HG03378 (cell line): ENCODE data around the gene PLXDC2.

Experiments
- ATAC-seq: cut with Tn5 transposase; IDR thresholded peaks from one replicate; pipeline ENCODE4 v1.9.1; 2021; ENCODE audit warnings: mild to moderate bottlenecking, moderate library complexity; ENCODE audit not compliant: unreplicated experiment

The PLXDC2 gene

DNA sequence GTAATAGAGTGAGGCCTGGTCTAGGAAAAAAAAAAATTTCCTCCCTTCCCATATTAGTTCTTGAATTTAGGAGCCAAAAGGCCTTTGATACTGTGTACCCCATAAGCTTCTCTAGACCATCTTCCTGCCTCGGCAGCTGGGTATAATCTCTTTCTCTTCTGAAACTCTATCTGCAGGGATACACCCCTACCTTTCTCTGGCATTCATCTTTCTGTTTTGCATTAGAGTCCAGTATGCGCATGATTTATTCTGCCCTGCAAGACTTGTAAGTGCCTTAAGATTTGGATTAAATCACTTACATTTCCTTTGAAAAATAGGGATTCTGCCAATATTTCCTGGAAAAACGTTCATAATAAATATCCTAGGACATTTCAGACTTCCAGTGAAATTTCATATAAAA lies 431.2 kb downstream of the PLXDC2 start:
- ATAC-seq = no peak

GRCh38 chr10:20247891-20248708 lies 431.9 kb downstream of the PLXDC2 start:
- ATAC-seq = no peak

DNA sequence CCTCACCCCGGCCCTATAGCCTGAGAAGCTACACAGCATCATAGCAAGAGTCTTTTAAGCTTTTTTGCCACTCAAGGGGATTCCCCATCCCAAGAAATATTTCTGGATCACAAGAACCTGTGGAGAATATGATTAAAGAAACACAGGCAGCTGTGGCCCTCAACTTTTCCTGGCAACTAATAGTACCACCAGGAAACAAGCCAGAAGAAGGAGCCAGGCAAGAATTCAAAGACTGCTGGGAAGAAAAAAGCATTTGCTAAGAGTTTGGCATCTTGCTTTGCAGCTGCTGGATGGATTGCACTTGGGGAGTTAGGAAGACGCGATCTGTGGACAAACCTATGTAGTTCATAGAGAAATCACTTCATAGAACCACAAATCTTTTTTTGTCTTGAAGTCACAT lies 437.8 kb downstream of the PLXDC2 start:
- ATAC-seq = no peak

DNA sequence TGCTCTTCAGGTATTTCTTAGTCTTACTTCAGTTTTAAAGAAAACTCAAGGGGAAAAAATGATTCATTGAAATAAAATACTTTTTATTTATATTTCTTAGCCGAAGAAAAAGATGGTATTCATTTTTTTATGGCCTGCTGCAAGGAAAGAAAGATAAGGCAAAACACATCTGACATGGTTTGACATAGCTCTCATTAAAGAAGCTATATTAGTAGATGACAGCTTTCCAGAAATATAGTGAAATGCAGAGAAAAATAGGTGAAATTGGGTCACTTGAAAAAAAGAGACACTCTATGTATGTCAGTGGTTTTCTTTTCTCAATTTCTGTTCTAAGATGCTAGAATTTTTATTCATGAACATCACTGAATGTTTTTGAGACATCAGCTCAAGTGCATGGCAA lies 438.3 kb downstream of the PLXDC2 start:
- ATAC-seq = no peak

GRCh38 chr10:20256969-20257368 lies 440.7 kb downstream of the PLXDC2 start:
- ATAC-seq = no peak

- ATAC-seq = no peak
Measured at GRCh38 chr10:20257422-20257821, 441.2 kb downstream of the PLXDC2 start.

DNA sequence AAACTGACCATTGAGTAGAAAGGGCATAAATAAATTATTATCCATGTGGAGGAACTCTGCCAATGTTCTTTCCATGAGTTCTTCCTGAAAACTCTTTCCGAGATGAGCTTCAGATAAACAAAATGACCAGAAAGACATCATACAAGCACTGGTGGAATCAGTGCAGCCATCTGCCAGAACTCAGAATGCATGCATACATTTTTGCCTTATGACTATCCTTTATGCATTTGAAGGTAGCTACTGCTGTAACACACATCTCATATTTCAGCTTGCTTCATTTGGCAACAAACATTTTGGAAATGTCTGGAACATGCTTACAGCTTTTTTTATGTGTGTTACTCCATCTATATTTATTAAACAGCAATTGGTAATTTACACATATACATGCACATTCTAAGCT lies 448.9 kb downstream of the PLXDC2 start:
- no peak for ATAC-seq

DNA sequence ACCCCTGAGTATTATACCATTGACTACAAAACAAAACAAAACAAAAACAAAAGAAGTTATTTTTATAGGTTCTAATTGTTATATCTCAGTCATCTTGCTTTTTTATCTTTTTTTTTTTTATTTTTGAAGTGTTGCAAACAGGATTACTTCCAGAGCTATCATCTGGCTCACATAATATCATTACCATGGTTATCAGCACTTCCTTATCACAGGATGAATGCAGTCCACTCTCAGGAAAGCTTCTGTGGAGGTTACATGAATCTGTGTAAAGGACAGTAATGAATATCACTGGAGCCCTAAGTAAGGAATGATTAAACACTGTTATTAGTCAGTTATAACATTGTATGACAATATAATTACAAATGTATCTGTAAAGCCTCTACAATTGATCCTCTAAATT lies 451.5 kb downstream of the PLXDC2 start:
- ATAC-seq = no peak

DNA sequence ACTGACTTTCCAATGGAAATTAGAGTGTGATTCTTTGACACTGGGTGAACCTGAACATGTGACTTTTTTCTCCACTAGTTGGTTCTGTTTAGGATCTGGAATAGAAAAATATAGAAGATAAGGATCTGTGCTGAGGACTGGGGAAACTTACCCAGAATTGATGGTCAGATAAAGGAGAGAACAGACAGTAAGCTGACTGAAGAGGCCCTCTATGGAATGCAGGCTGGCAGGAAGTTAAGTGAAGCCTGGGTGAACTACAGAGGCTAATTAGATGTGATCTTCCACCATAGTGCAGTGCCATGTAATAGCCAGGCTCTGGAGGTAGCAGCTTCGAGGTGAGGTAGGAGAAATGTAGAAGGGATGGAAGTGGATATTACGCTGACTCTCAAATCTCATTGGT lies 455.3 kb downstream of the PLXDC2 start:
- ATAC-seq = no peak

DNA sequence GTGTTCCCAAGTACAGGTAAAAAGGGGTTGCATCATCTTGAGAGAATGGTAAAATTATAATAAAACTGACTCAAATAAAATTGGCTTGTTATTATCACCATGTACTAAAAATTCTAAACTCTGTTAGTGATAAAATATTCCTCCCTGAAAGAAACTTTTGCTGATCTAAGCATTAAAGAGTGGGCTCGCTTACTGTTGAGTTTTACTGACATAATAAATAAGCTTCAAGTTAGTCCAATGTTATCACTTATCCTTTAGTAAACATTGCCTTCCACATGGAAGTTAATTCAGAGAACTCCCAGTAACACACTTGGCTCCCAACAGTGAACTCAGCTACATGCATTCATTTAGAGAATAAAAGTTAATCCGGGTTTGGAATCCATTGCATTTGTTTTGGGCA lies 456.4 kb downstream of the PLXDC2 start:
- no peak for ATAC-seq

DNA sequence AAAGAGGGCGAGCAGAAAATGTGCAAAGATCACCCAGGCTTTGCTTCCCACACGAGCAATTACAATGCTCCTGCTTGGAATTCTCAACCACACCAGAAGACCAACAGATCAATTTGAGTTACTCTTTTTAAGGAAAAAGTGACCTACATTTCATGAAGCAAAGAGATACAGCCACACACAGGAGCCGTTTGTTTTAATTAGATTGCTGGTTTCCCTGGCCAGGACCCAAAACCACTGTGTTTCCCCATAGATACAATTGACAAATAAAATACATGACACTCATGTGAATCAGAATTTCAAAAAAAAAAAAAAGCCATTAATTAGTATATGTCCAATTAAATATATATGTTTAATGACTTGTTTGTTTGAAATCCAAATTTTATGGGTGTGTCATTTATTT lies 458.3 kb downstream of the PLXDC2 start:
- no peak for ATAC-seq

GRCh38 chr10:20276127-20276979 lies 460.1 kb downstream of the PLXDC2 start:
- ATAC-seq = no peak

DNA sequence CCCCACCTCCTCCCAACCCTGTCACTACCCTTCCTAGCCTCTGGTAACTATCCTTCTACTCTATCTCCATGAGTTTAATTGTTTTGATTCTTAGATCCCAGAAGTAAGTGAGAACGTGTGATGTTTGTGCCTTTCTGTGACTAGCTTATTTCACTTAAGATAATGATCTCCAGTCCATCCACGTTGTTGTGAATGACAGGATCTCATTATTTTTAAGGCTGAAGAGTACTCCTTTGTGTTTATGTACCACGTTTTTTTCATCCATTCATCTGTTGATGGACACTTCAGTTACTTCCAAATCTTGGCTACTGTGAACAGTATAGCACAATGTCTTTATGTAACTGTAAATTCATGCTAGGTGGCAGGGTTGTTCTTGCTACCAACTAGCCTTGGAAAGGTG lies 461.6 kb downstream of the PLXDC2 start:
- no peak for ATAC-seq

GRCh38 chr10:20281579-20281978 lies 465.3 kb downstream of the PLXDC2 start:
- no peak for ATAC-seq

GRCh38 chr10:20287586-20287985 lies 471.4 kb downstream of the PLXDC2 start:
- no peak for ATAC-seq

- ATAC-seq = no peak
Measured at GRCh38 chr10:20288060-20288459, 471.8 kb downstream of the PLXDC2 start.

GRCh38 chr10:20289070-20289828 lies 473.0 kb downstream of the PLXDC2 start:
- no peak for ATAC-seq

DNA sequence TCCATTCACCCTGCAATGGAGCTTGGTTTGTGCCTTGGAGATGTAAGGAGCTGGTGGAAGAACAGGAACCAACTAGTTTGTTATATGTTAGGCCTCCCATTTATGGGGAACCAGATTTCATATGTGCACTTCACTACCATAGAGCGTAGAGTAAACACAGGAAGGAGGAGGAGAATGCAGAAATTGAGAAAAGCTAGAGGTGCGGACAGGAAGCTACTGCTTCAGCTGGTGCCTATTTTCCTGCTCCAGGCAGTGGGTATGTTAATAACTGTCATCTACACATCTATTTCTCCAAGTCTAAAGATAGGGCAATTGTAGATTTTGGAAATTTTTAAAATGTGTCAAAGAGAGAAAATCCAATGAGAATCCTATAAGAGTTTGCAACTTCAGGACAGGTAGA lies 482.2 kb downstream of the PLXDC2 start:
- no peak for ATAC-seq

DNA sequence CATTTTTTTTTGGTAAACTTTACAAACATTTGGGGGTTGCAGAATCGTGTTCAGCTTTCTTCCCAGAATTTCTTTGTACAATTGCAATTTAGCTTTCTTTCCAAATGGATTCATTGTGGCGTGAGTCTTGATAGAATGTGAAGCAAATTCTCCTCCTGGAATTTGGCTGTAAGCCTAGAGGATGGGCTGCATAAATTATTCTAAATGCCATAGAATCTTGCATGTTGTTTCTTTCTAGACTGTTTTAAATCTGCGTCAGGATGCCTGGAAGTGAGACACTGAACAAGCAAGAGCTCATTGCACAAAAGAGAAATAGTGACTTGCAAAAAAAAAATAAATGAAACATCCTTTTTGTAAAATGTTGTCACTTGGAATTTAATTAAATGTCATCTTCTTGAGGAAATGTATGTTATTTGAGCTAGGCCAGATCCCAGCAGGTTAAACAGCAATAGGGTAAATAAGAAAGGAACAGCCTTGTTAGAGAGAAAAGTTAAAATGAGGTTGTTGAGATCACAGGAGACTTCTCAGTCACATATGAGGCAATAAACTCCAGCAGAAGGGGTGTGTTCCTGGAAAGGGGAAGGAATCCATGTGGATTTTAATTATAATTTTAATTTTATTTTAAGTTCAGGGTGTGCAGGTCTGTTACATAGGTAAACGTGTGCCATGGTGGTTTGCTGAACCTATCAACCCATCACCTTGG lies 483.0 kb downstream of the PLXDC2 start:
- no peak for ATAC-seq

- no peak for ATAC-seq
Measured at GRCh38 chr10:20300735-20301134, 484.5 kb downstream of the PLXDC2 start.

DNA sequence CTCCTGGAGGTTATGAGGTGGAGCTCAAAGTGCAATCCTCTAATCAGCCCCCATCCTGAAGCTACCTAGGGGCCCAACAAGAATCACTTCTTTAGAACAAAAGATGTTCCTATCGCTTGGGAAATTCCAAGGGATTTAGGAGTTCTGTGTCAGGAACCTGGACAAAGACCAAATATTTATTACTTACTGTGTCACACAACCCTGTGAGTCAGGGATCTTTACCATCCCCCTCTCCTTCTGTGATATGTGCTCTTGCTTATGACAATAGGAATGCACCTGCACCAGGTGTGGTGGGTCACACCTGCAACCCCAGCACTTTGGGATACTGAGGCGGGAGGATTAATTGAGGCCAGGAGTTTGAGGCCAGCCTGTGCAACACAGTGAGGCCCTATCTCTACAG lies 485.8 kb downstream of the PLXDC2 start:
- no peak for ATAC-seq
